HepG2 (cell line): ENCODE measurements around the gene CBFA2T2. TPM values are rescaled to one million over a fixed set of nuclear protein-coding genes. Genes with fewer than 3 reads are reported as not detected.
A peak's percentile ranks its signal among the peaks of the same experiment; 100 is the strongest.

Experiments
- CBFB ChIP-seq: sonication (generic); formaldehyde crosslinking; IDR thresholded peaks from 2 replicates; pipeline ENCODE4 v1.4.0; 2020; ENCODE audit warnings: missing genetic modification reagents
- CENPT ChIP-seq: sonication (generic); formaldehyde crosslinking; IDR thresholded peaks from 2 replicates; pipeline ENCODE4 v1.8.0; 2022; ENCODE audit warnings: low read depth, mild to moderate bottlenecking, moderate library complexity, missing genetic modification reagents
- ELF1 ChIP-seq: sonication (generic); formaldehyde crosslinking; IDR thresholded peaks from 2 replicates; pipeline ENCODE4 v1.4.0; 2020; ENCODE audit warnings: missing genetic modification reagents
- FOXA1 ChIP-seq, 2 experiments: fragments of 450-650 bp in 1 of 2; sonication (generic) in 1 of 2; formaldehyde crosslinking in 1 of 2; IDR thresholded peaks; 2 replicates each; pipeline versions ENCODE4 v1.4.0 to v1.6.1; 2016 to 2020; ENCODE audit warnings: missing genetic modification reagents in 1 of 2
- HHEX ChIP-seq: IDR thresholded peaks from 2 replicates; pipeline ENCODE4 v1.6.1; 2016; ENCODE audit warnings: control low read depth
- SOX6 ChIP-seq, 2 experiments: fragments of 450-650 bp in 1 of 2; sonication (generic) in 1 of 2; formaldehyde crosslinking in 1 of 2; IDR thresholded peaks; 2 replicates each; pipeline versions ENCODE4 v1.4.0 to v1.6.1; 2017 to 2020; ENCODE audit warnings: antibody characterized with exemption in 1 of 2, mild to moderate bottlenecking in 1 of 2, missing genetic modification reagents in 1 of 2
- SRY ChIP-seq: sonication (generic); formaldehyde crosslinking; IDR thresholded peaks from 2 replicates; pipeline ENCODE4 v1.8.0; 2022; ENCODE audit warnings: mild to moderate bottlenecking, missing genetic modification reagents
- ZMYM2 ChIP-seq: sonication (generic); formaldehyde crosslinking; IDR thresholded peaks from 2 replicates; pipeline ENCODE4 v1.8.0; 2022; ENCODE audit warnings: mild to moderate bottlenecking, missing genetic modification reagents
- ZNF367 ChIP-seq: sonication (generic); formaldehyde crosslinking; IDR thresholded peaks from 2 replicates; pipeline ENCODE4 v1.4.0; 2020; ENCODE audit warnings: missing genetic modification reagents, borderline replicate concordance
- ZNF430 ChIP-seq: sonication (generic); formaldehyde crosslinking; IDR thresholded peaks from 2 replicates; pipeline ENCODE4 v1.9.0; 2021; ENCODE audit warnings: mild to moderate bottlenecking, missing genetic modification reagents
- ZNF460 ChIP-seq: sonication (generic); formaldehyde crosslinking; IDR thresholded peaks from 2 replicates; pipeline ENCODE4 v1.5.1; 2020; ENCODE audit warnings: missing genetic modification reagents, mild to moderate bottlenecking, borderline replicate concordance
- ZNF546 ChIP-seq: sonication (generic); formaldehyde crosslinking; conservative IDR thresholded peaks from 2 replicates; pipeline ENCODE4 v1.8.1; 2023; ENCODE audit warnings: mild to moderate bottlenecking, missing genetic modification reagents
- ZNF552 ChIP-seq: sonication (generic); formaldehyde crosslinking; IDR thresholded peaks from 2 replicates; pipeline ENCODE4 v1.9.0; 2022; ENCODE audit warnings: missing genetic modification reagents, mild to moderate bottlenecking, borderline replicate concordance
- ZNF781 ChIP-seq: sonication (generic); formaldehyde crosslinking; IDR thresholded peaks from 2 replicates; pipeline ENCODE4 v1.5.1; 2020; ENCODE audit warnings: borderline replicate concordance, mild to moderate bottlenecking, missing genetic modification reagents; ENCODE audit errors: not compliant biosample characterization
- ZNF788 ChIP-seq: sonication (generic); formaldehyde crosslinking; IDR thresholded peaks from 2 replicates; pipeline ENCODE4 v1.5.0; 2020; ENCODE audit warnings: mild to moderate bottlenecking, missing genetic modification reagents, borderline replicate concordance
- polyA plus RNA-seq, 8 experiments: library from polyadenylated mRNA; depleted of rRNA in 3 of 8; stranded (reverse) in 7 of 8; unstranded in 1 of 8; fragments of >200 nt; fragmentation: Illumina TruSeq in 4 of 8; extraction: Trizol in 4 of 8; gene quantifications; 2 replicates each; pipeline versions ENCODE4 v1.2.1 to v1.2.3, GENCODE V29; 2011 to 2016; ENCODE audit warnings: low read depth in 4 of 8, missing spikeins in 1 of 8, mixed read lengths in 1 of 8; ENCODE audit not compliant: insufficient read depth in 1 of 8
- total RNA-seq, 5 experiments: library from RNA; depleted of rRNA; stranded (reverse); fragments of >200 nt; fragmentation: Illumina TruSeq; extraction: Trizol; gene quantifications; 2 replicates each; pipeline ENCODE4 v1.2.3, GENCODE V29; 2016; ENCODE audit warnings: low read depth in 1 of 5
- TF ChIP-seq, protein P1 (sequence below): sonication (generic); formaldehyde crosslinking; IDR thresholded peaks from 2 replicates; pipeline ENCODE4 v1.8.0; 2022; ENCODE audit warnings: mild to moderate bottlenecking, missing genetic modification reagents, moderate library complexity
- TF ChIP-seq, protein P2 (sequence below): sonication (generic); formaldehyde crosslinking; IDR thresholded peaks from 2 replicates; pipeline ENCODE4 v1.4.0; 2020; ENCODE audit warnings: missing genetic modification reagents
- TF ChIP-seq, protein P3 (sequence below): IDR thresholded peaks from 2 replicates; pipeline ENCODE4 v1.6.1; 2012; ENCODE audit warnings: inconsistent platforms
- TF ChIP-seq, protein P4 (sequence below): fragments of 450-650 bp; IDR thresholded peaks from 2 replicates; pipeline ENCODE4 v1.6.1; 2017; ENCODE audit warnings: mild to moderate bottlenecking
- TF ChIP-seq, protein P5 (sequence below): sonication (generic); formaldehyde crosslinking; IDR thresholded peaks from 2 replicates; pipeline ENCODE4 v1.5.1; 2020; ENCODE audit warnings: missing genetic modification reagents, mild to moderate bottlenecking, borderline replicate concordance
- TF ChIP-seq, protein P6 (sequence below): sonication (generic); formaldehyde crosslinking; IDR thresholded peaks from 2 replicates; pipeline ENCODE4 v1.4.0; 2020; ENCODE audit warnings: missing genetic modification reagents

CBFA2T2 gene
- total and polyA plus RNA-seq, 2 of the 13 experiments (the other 11 are each of a cell fraction or from before 2014, with no cell fraction given), result 6.3 to 21.2 TPM

DNA sequence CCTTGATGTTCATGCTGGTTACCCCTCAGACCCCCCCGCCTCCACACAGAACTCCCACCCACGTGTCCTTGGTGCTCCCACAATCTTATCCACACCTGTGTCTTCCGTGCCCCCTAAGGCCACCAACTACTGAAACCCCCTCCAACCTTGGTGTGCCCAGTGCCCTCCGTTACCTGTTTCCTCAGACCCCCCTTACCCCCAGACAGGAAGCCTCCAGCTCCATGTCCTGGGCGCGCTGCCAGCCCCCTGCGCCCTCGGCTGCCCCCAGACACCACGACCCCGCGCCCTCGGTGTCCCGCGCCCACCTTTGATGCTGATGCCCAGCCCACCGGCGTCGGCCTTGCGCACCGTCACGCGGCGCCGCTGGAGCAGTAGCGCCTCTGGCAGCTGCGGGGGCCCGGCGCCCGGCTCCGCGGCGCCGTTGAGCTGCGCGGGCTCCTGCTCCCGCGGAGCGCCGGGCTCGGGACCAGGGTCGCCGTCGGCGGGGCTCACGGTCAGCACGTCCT is 46.8 kb upstream of the CBFA2T2 start (continued):
- TF ChIP-seq, protein P1, sequence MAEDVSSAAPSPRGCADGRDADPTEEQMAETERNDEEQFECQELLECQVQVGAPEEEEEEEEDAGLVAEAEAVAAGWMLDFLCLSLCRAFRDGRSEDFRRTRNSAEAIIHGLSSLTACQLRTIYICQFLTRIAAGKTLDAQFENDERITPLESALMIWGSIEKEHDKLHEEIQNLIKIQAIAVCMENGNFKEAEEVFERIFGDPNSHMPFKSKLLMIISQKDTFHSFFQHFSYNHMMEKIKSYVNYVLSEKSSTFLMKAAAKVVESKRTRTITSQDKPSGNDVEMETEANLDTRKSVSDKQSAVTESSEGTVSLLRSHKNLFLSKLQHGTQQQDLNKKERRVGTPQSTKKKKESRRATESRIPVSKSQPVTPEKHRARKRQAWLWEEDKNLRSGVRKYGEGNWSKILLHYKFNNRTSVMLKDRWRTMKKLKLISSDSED (CRISPR knock-in tag), result no peak
- TF ChIP-seq SRY (CRISPR knock-in tag), result no peak
- TF ChIP-seq ELF1 (CRISPR knock-in tag), result no peak
- no peak for TF ChIP-seq ZNF788 (CRISPR knock-in tag)
- no peak for TF ChIP-seq ZNF552
- no peak for TF ChIP-seq ZNF546 (CRISPR knock-in tag)
- TF ChIP-seq, protein P2, sequence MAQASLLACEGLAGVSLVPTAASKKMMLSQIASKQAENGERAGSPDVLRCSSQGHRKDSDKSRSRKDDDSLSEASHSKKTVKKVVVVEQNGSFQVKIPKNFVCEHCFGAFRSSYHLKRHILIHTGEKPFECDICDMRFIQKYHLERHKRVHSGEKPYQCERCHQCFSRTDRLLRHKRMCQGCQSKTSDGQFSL, result no peak
- no peak for TF ChIP-seq SOX6 (IDR thresholded peaks at IDR 0.05)
- TF ChIP-seq SOX6 (CRISPR knock-in tag; IDR thresholded peaks at IDR 0.05), result no peak
- TF ChIP-seq FOXA1 (IDR thresholded peaks at IDR 0.05), result no peak
- TF ChIP-seq FOXA1 (CRISPR knock-in tag; IDR thresholded peaks at IDR 0.05), result no peak
- TF ChIP-seq HHEX, result no peak
- TF ChIP-seq, protein P3, sequence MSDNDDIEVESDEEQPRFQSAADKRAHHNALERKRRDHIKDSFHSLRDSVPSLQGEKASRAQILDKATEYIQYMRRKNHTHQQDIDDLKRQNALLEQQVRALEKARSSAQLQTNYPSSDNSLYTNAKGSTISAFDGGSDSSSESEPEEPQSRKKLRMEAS, result peak; percentile 45; the same call in 1 of the 2 replicates
- no peak for TF ChIP-seq CBFB (CRISPR knock-in tag)
- TF ChIP-seq ZNF460 (CRISPR knock-in tag), result no peak
- TF ChIP-seq ZNF367 (CRISPR knock-in tag), result no peak
- TF ChIP-seq CENPT (CRISPR knock-in tag), result no peak
- TF ChIP-seq ZMYM2 (CRISPR knock-in tag), result no peak
- TF ChIP-seq ZNF781 (CRISPR knock-in tag), result no peak
- TF ChIP-seq, protein P4, sequence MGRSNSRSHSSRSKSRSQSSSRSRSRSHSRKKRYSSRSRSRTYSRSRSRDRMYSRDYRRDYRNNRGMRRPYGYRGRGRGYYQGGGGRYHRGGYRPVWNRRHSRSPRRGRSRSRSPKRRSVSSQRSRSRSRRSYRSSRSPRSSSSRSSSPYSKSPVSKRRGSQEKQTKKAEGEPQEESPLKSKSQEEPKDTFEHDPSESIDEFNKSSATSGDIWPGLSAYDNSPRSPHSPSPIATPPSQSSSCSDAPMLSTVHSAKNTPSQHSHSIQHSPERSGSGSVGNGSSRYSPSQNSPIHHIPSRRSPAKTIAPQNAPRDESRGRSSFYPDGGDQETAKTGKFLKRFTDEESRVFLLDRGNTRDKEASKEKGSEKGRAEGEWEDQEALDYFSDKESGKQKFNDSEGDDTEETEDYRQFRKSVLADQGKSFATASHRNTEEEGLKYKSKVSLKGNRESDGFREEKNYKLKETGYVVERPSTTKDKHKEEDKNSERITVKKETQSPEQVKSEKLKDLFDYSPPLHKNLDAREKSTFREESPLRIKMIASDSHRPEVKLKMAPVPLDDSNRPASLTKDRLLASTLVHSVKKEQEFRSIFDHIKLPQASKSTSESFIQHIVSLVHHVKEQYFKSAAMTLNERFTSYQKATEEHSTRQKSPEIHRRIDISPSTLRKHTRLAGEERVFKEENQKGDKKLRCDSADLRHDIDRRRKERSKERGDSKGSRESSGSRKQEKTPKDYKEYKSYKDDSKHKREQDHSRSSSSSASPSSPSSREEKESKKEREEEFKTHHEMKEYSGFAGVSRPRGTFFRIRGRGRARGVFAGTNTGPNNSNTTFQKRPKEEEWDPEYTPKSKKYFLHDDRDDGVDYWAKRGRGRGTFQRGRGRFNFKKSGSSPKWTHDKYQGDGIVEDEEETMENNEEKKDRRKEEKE, result no peak
- TF ChIP-seq, protein P5, sequence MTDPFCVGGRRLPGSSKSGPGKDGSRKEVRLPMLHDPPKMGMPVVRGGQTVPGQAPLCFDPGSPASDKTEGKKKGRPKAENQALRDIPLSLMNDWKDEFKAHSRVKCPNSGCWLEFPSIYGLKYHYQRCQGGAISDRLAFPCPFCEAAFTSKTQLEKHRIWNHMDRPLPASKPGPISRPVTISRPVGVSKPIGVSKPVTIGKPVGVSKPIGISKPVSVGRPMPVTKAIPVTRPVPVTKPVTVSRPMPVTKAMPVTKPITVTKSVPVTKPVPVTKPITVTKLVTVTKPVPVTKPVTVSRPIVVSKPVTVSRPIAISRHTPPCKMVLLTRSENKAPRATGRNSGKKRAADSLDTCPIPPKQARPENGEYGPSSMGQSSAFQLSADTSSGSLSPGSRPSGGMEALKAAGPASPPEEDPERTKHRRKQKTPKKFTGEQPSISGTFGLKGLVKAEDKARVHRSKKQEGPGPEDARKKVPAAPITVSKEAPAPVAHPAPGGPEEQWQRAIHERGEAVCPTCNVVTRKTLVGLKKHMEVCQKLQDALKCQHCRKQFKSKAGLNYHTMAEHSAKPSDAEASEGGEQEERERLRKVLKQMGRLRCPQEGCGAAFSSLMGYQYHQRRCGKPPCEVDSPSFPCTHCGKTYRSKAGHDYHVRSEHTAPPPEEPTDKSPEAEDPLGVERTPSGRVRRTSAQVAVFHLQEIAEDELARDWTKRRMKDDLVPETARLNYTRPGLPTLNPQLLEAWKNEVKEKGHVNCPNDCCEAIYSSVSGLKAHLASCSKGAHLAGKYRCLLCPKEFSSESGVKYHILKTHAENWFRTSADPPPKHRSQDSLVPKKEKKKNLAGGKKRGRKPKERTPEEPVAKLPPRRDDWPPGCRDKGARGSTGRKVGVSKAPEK (CRISPR knock-in tag), result no peak
- 0 out of 2 replicates have a peak, but pooled peaks have one; percentile 7 for TF ChIP-seq ZNF430
- TF ChIP-seq, protein P6, sequence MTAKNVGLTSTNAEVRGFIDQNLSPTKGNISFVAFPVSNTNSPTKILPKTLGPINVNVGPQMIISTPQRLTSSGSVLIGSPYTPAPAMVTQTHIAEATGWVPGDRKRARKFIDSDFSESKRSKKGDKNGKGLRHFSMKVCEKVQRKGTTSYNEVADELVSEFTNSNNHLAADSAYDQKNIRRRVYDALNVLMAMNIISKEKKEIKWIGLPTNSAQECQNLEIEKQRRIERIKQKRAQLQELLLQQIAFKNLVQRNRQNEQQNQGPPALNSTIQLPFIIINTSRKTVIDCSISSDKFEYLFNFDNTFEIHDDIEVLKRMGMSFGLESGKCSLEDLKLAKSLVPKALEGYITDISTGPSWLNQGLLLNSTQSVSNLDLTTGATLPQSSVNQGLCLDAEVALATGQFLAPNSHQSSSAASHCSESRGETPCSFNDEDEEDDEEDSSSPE (CRISPR knock-in tag), result no peak
